IPS-11a (cell line): ENCODE measurements around the gene GOLIM4.
"Not testable (repeated sequence)": the region's sequence is repeated elsewhere in the genome, so short reads cannot be mapped to it uniquely, and the experiment has no call there.

ENCODE experiments used
- H3K4me3 ChIP-seq: one replicate; pipeline ENCODE4 v1.5.1; 2013; ENCODE audit warnings: low read depth, low read length, control low read depth

Gene GOLIM4

GRCh38 chr3:168048414-168049330 is 47.1 kb downstream of the GOLIM4 start:
- no peak overlapping the region for H3K4me3 ChIP-seq

GRCh38 chr3:168047936-168048335 is 47.8 kb downstream of the GOLIM4 start:
- no peak overlapping the region for H3K4me3 ChIP-seq

GRCh38 chr3:168047190-168047795 is 48.4 kb downstream of the GOLIM4 start:
- no peak overlapping the region for H3K4me3 ChIP-seq

DNA sequence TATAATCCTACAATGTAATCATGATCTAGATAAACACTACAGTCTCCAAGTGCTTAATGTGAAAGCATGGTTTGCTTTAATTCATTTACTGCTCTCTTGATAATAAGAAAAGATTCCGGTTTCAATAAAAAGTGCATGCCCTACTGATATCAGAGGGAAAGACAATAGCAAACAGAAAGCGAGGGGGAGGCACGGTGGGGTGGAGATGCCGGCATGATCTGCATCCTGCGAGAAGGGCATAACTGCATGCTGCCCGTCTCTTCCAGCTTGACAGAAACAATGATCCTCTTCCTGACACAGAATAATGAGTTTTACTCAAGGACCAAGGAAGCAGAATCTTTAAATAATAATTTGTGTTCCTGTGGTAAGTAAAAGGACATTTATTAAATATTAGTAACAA is 51.7 kb downstream of the GOLIM4 start:
- H3K4me3 ChIP-seq, result no peak overlapping the region

GRCh38 chr3:168040607-168041208 is 55.0 kb downstream of the GOLIM4 start:
- H3K4me3 ChIP-seq, result no peak overlapping the region

DNA sequence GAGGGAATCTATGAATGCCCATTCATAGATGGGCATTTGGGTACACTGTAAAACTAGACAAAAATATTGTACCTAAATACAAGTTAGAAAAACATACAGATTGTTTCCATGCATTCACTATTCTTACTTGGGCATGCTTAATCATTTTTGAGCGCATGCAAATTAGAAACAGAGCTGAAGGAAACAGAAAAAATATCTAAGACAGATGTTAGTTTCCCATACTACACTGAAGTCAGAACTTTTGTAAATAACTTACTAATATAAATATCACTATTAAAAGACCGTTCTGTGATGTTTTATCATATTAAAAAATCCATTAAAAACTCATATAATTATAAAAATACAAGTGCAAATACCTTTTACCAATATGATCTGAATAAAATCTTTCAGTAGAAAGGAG is 58.7 kb downstream of the GOLIM4 start:
- H3K4me3 ChIP-seq, result no peak overlapping the region

DNA sequence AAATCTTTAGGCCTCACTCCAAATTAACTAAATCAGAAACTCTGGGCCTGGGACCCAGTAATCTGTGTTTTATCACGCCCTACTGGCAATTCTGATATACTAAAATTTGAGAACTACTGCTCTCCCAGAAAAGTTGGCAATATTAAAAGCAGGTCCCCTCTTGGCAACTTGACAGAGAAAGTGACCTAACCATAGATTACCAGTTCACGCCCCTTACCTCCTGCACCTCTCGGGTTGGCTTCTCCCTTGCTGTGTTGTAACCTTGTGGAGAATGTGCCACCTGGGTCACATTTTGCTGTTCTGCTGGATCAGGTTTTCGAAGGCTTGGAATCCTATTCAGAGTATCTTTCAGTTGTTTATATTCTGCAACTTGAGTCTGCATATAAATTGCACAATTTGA is 59.1 kb downstream of the GOLIM4 start:
- H3K4me3 ChIP-seq, result no peak overlapping the region

DNA sequence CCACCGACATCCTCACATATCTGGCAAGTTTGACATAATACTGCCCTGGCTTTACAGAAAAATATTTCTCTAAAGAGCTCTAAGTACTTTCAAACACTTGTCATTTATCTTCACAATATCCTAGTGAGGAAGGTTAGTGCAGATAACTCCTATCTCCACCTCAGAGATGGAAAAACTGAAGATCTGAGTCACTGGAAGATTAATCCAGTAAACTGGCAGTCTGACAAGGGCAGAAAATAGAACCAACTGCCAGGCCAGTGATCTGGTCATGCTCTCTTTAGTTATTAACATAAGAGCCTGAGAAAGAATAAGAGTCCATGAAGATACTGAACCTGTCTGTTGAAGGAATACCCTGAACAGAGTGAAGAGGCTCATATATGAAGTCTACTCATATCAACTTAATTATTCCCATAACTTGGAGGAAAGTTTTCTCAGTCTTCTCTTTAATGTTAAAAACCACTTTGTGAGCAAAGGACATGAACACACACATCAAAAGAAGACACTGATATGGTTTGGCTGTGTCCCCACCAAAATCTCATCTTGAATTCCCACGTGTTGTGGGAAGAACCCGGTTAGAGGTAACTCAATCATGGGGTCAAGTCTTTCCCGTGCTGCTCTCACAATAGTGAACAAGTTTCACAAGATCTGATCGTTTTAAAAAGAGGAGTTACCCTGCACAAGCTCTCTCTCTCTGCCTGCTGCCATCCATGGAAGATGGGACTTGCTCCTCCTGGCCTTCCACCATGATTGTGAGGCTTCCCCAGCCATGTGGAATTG is 61.4 kb downstream of the GOLIM4 start:
- no peak overlapping the region for H3K4me3 ChIP-seq

DNA sequence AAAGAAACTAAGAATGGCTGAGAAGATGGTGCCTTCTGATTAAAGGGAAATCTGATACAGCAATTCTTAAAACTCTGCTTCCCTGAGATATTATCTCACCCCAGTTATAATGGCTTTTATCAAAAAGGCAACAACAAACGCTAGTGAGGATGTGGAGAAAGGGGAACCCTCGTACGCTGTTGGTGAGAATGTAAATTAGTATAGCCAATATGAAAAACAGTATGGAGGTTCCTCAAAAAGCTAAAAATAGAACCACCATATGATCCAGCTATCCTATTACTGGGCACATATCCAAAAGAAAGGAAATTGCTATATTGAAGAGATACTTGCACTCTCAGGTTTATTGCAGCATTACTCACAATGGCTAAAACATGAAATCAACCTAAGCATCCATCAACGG is 65.1 kb downstream of the GOLIM4 start:
- H3K4me3 ChIP-seq, result no peak overlapping the region

DNA sequence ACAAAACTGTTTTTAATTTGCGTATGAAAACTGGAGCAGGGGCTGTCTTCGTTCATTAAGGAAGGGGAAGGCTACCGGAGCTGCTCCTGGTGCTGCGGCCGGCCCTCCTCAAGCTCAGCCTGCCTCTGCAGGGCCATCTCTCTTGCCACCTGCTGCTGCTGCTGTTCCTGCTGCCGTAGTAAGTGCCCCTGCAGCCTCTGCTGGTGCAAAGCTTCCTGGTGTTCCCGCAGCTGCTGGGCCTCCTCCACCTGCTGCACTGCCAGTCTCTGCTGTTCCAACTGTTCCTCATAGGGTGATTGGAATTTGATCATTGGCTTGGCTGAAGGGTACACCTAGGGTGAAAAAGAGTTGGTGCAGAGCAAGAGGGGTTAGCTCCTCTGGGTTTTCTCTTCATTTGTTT is 66.0 kb downstream of the GOLIM4 start:
- H3K4me3 ChIP-seq, result no peak overlapping the region

DNA sequence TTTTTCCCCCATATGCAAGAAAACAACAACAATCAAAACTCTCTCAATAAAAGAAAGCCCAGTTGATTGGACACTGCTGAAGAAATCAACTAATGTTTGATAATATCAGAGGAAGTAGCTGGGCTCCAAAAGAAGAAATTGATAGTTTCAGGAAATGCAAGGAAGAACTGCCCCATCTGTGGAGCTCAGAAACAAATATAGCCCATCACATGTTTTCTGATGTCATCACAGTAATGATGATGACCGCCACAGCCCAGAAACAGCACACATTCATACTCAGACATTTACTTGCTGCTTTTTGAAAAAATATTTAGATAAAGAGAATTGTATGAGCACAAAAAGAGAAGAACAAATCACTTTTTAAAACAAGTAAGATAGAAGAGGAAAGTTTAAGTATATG is 67.6 kb downstream of the GOLIM4 start:
- no peak overlapping the region for H3K4me3 ChIP-seq

GRCh38 chr3:168026764-168027163 is 69.0 kb downstream of the GOLIM4 start:
- H3K4me3 ChIP-seq, result no peak overlapping the region

GRCh38 chr3:168025076-168025475 is 70.6 kb downstream of the GOLIM4 start:
- no peak overlapping the region for H3K4me3 ChIP-seq

GRCh38 chr3:168024537-168024941 is 71.2 kb downstream of the GOLIM4 start:
- H3K4me3 ChIP-seq, result no peak overlapping the region

DNA sequence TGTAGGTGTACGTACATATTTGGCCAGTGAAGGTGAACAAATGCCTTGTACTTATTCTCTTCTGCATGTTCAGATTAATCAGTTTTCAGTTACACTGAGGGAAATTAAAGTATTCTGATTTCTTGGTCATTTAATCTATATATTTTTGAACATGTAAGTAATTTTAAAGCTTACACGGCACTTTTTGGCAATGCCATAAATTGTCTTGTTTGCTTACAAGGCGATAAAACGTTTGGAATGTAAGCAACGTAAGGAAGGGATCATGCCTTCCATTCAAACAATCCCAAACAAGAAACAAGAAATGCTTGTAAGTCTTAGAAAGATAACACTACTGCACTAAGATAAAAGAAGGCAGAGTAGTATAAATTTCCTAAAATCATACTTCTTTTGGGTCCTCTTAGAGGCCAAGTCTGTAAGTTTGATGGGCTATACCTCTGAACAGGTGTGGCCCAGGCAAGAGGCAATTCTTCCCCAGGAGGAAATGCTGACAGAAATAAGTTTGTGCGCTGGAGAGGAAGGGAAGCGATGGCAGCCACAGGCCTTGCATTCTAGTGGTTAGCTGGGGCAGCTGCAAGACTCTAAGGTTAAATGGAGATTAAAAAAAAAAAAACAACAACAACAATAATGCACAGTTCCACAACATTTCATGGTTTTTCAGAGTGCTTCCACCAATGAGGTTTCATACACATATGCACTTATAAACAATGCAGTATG is 73.8 kb downstream of the GOLIM4 start:
- no peak overlapping the region for H3K4me3 ChIP-seq

DNA sequence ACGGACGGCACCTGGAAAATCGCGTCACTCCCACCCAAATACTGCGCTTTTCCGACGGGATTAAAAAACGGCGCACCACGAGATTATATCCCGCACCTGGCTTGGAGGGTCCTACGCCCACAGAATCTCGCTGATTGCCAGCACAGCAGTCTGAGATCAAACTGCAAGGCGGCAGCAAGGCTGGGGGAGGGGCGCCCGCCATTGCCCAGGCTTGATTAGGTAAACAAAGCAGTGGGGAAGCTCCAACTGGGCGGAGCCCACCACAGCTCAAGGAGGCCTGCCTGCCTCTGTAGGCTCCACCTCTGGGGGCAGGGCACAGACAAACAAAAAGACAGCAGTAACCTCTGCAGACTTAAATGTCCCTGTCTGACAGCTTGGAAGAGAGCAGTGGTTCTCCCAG is 84.4 kb downstream of the GOLIM4 start:
- H3K4me3 ChIP-seq, result not testable (repeated sequence)

- no peak overlapping the region for H3K4me3 ChIP-seq
Observed at GRCh38 chr3:168006584-168006983, 89.1 kb downstream of the GOLIM4 start.

GRCh38 chr3:168003911-168004310 is 91.8 kb downstream of the GOLIM4 start:
- H3K4me3 ChIP-seq, result no peak overlapping the region

GRCh38 chr3:168002786-168003368 is 92.8 kb downstream of the GOLIM4 start:
- no peak overlapping the region for H3K4me3 ChIP-seq

GRCh38 chr3:168001244-168001643 is 94.5 kb downstream of the GOLIM4 start:
- no peak overlapping the region for H3K4me3 ChIP-seq
